ENCODE results near the gene PELI2.

DNA sequence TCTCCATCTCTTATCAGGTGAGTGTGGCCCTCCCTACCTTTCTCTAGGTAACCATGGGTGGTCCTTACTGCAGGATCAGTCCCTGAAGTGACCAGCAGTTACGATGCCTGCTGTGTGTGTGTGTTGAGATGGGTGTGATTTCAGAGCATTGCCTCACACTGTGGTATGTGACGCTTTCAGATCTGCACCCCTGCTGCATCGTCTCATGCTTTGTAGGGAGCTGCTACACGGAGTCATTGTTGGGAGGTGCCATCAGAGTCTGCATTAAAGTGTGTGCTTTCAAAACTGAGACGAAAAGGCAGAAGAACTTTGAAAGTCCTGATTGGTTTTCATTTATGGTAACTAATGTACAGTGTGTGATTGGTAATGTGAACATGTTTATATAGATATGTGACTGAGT is 150.5 kb downstream of the PELI2 start:
- TF ChIP-seq, protein P1, sequence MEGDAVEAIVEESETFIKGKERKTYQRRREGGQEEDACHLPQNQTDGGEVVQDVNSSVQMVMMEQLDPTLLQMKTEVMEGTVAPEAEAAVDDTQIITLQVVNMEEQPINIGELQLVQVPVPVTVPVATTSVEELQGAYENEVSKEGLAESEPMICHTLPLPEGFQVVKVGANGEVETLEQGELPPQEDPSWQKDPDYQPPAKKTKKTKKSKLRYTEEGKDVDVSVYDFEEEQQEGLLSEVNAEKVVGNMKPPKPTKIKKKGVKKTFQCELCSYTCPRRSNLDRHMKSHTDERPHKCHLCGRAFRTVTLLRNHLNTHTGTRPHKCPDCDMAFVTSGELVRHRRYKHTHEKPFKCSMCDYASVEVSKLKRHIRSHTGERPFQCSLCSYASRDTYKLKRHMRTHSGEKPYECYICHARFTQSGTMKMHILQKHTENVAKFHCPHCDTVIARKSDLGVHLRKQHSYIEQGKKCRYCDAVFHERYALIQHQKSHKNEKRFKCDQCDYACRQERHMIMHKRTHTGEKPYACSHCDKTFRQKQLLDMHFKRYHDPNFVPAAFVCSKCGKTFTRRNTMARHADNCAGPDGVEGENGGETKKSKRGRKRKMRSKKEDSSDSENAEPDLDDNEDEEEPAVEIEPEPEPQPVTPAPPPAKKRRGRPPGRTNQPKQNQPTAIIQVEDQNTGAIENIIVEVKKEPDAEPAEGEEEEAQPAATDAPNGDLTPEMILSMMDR (IDR thresholded peaks at IDR 0.05; ENCODE audit: insufficient read depth, low read length, poor library complexity, severe bottlenecking) = no peak
- TF ChIP-seq EZH2phosphoT487 (conservative IDR thresholded peaks at IDR 0.05; ENCODE audit: low read length) = no peak

Measured in SU-DHL-6 (cell line).